IMR-90 (cell line): ENCODE data around the gene ACTL6B. TPM values are rescaled to one million over a fixed set of nuclear protein-coding genes. Genes with fewer than 3 reads are reported as not detected.

Experiments
- ATAC-seq: fragments of 200-7000 bp; cut with Tn5 transposase; 2 replicates; pipeline ENCODE4 v1.9.1; 2020; ENCODE audit warnings: low read depth, mild to moderate bottlenecking, moderate library complexity
- BruUV-seq: library from RNA; stranded (reverse); fragments of 400-500 nt; replicated peaks from 2 replicates; lab custom pipeline; 2021; lab: Mats Ljungman, UMichigan
- CTCF ChIA-PET: fragments of 300-600 bp; formaldehyde crosslinking; extraction: SDS; loops from one replicate; lab custom pipeline; 2021; ENCODE audit warnings: antibody characterized with exemption; lab: Yijun Ruan, JAX
- POLR2A ChIA-PET: fragments of 300-600 bp; sonication (Branson Sonifier 250); formaldehyde crosslinking; loops from one replicate; lab custom pipeline; 2022; ENCODE audit warnings: antibody characterized with exemption; ENCODE audit not compliant: unreplicated experiment; lab: Charles Lee
- DNase-seq: peaks from one replicate; pipeline ENCODE4 v3.0.0; 2013
- H2AFZ ChIP-seq: replicated peaks from 2 replicates; pipeline ENCODE3; 2013; ENCODE audit warnings: low read length, mild to moderate bottlenecking; ENCODE audit not compliant: poor library complexity
- H2AK5ac ChIP-seq: 2 replicates; pipeline ENCODE4 v1.6.1; 2013; ENCODE audit warnings: low read depth, low read length, inconsistent platforms
- H2AK9ac ChIP-seq: replicated peaks from 2 replicates; pipeline ENCODE3; 2013; ENCODE audit warnings: mild to moderate bottlenecking, low read depth, low read length, moderate library complexity; ENCODE audit not compliant: poor library complexity
- H2BK120ac ChIP-seq: 2 replicates; pipeline ENCODE4 v1.6.1; 2013; ENCODE audit warnings: low read depth, low read length, inconsistent platforms
- H2BK15ac ChIP-seq: 3 replicates; pipeline ENCODE4 v1.6.1; 2013; ENCODE audit warnings: low read depth, low read length, inconsistent platforms
- H2BK20ac ChIP-seq: 2 replicates; pipeline ENCODE4 v1.6.1; 2013; ENCODE audit warnings: low read depth, mild to moderate bottlenecking, inconsistent platforms, low read length, moderate library complexity
- H2BK5ac ChIP-seq: 2 replicates; pipeline ENCODE4 v1.6.1; 2013; ENCODE audit warnings: mild to moderate bottlenecking, low read depth, low read length, inconsistent platforms; ENCODE audit not compliant: poor library complexity, severe bottlenecking
- H3K14ac ChIP-seq: replicated peaks from 2 replicates; pipeline ENCODE4 v1.6.1; 2013; ENCODE audit warnings: low read depth, low read length, inconsistent platforms
- H3K18ac ChIP-seq: 2 replicates; pipeline ENCODE4 v1.6.1; 2013; ENCODE audit warnings: low read depth, low read length, control low read depth
- H3K23ac ChIP-seq: 2 replicates; pipeline ENCODE4 v1.6.1; 2013; ENCODE audit warnings: low read depth, low read length, inconsistent platforms
- H3K27ac ChIP-seq: 2 replicates; pipeline ENCODE4 v1.5.1; 2013; ENCODE audit warnings: mild to moderate bottlenecking, control low read depth, low read length; ENCODE audit not compliant: insufficient read depth
- H3K27me3 ChIP-seq: 2 replicates; pipeline ENCODE4 v1.6.1; 2013; ENCODE audit warnings: low read length; ENCODE audit not compliant: control insufficient read depth, insufficient read depth
- H3K36me3 ChIP-seq: 2 replicates; pipeline ENCODE4 v1.6.1; 2013; ENCODE audit warnings: low read length, mixed read lengths; ENCODE audit not compliant: control insufficient read depth, insufficient read depth
- H3K4ac ChIP-seq: 2 replicates; pipeline ENCODE4 v1.6.1; 2013; ENCODE audit warnings: low read depth, low read length, inconsistent platforms
- H3K4me1 ChIP-seq: 2 replicates; pipeline ENCODE4 v1.6.1; 2013; ENCODE audit warnings: low read length, mixed read lengths; ENCODE audit not compliant: control insufficient read depth, insufficient read depth
- H3K4me2 ChIP-seq: 2 replicates; pipeline ENCODE4 v1.6.1; 2013; ENCODE audit warnings: low read depth, mild to moderate bottlenecking, control low read depth, low read length, moderate library complexity
- H3K4me3 ChIP-seq: 2 replicates; pipeline ENCODE4 v1.5.1; 2013; ENCODE audit warnings: low read depth, mild to moderate bottlenecking, control low read depth, low read length, moderate library complexity; ENCODE audit not compliant: insufficient read depth
- H3K56ac ChIP-seq: 2 replicates; pipeline ENCODE4 v1.6.1; 2013; ENCODE audit warnings: low read length, inconsistent platforms; ENCODE audit not compliant: insufficient read depth; ENCODE audit errors: extremely low read depth
- H3K79me1 ChIP-seq, 2 experiments: 2 replicates each; pipeline ENCODE4 v1.6.1; 2013; ENCODE audit warnings: low read length in 2 of 2, inconsistent platforms in 1 of 2, low read depth in 1 of 2
- H3K9ac ChIP-seq: 2 replicates; pipeline ENCODE4 v1.6.1; 2013; ENCODE audit warnings: low read depth, low read length, control low read depth
- H3K9me1 ChIP-seq: 2 replicates; pipeline ENCODE4 v1.6.1; 2013; ENCODE audit warnings: low read length, inconsistent platforms; ENCODE audit not compliant: insufficient read depth
- H3K9me3 ChIP-seq: 2 replicates; pipeline ENCODE4 v1.6.1; 2013; ENCODE audit warnings: low read length; ENCODE audit not compliant: control insufficient read depth, insufficient read depth
- H4K20me1 ChIP-seq: 2 replicates; pipeline ENCODE4 v1.6.1; 2013; ENCODE audit warnings: low read length, inconsistent platforms; ENCODE audit not compliant: insufficient read depth
- H4K5ac ChIP-seq: 2 replicates; pipeline ENCODE4 v1.6.1; 2013; ENCODE audit warnings: mild to moderate bottlenecking, low read depth, low read length, control low read depth
- H4K8ac ChIP-seq, 2 experiments: 2 replicates each; pipeline ENCODE4 v1.6.1; 2013; ENCODE audit warnings: low read depth in 2 of 2, low read length in 2 of 2, control low read depth in 1 of 2, inconsistent platforms in 1 of 2
- H4K91ac ChIP-seq: 2 replicates; pipeline ENCODE4 v1.6.1; 2013; ENCODE audit warnings: low read depth, low read length, inconsistent platforms; ENCODE audit not compliant: insufficient read depth
- CHD1 ChIP-seq: IDR thresholded peaks from 2 replicates; pipeline ENCODE4 v1.6.1; 2012; ENCODE audit warnings: low read depth, low read length, improper control_type of control experiment
- CTCF ChIP-seq: conservative IDR thresholded peaks from 2 replicates; pipeline ENCODE4 v1.5.1; 2012; ENCODE audit warnings: mild to moderate bottlenecking, low read depth, low read length, improper control_type of control experiment
- MXI1 ChIP-seq: IDR thresholded peaks from 2 replicates; pipeline ENCODE4 v1.6.1; 2012; ENCODE audit warnings: low read depth, mild to moderate bottlenecking, low read length, moderate library complexity, borderline replicate concordance
- POLR2A ChIP-seq: IDR thresholded peaks from 2 replicates; pipeline ENCODE4 v1.6.1; 2012; ENCODE audit warnings: mild to moderate bottlenecking, low read depth, low read length
- RAD21 ChIP-seq: IDR thresholded peaks from 2 replicates; pipeline ENCODE4 v1.6.1; 2012; ENCODE audit warnings: low read length, improper control_type of control experiment
- RFX5 ChIP-seq: IDR thresholded peaks from 2 replicates; pipeline ENCODE4 v1.8.0; 2012; ENCODE audit warnings: low read depth, mild to moderate bottlenecking, low read length, moderate library complexity
- SMC3 ChIP-seq: fragments of 150-350 bp; IDR thresholded peaks from 2 replicates; pipeline ENCODE4 v1.6.1; 2016; ENCODE audit warnings: low read depth, mild to moderate bottlenecking, antibody characterized with exemption, low read length, moderate library complexity
- USF2 ChIP-seq: fragments of 150-350 bp; IDR thresholded peaks from 2 replicates; pipeline ENCODE4 v1.6.1; 2017; ENCODE audit warnings: mild to moderate bottlenecking, antibody characterized with exemption, low read length, low read depth
- WGBS, 2 experiments: methylation state at CpG; one replicate each; pipeline versions ENCODE4 v1.1.5 to v1.1.7; 2013; ENCODE audit warnings: missing lambda C conversion rate in 2 of 2; ENCODE audit not compliant: insufficient read length in 1 of 2; ENCODE audit errors: extremely low coverage in 2 of 2; 5-methylcytosine and 5-hydroxymethylcytosine counted together
- dilution Hi-C: fragments of 300-500 bp; cut with HindIII; formaldehyde crosslinking; loops from one replicate; pipeline ENCODE4 v1.14.3; 2018; ENCODE audit warnings: low sequenced_read_pairs; ENCODE audit not compliant: unreplicated experiment
- in situ Hi-C: fragments of 300-500 bp; cut with MboI; formaldehyde crosslinking; loops from 3 replicates; pipeline ENCODE4 v1.14.3; 2019; ENCODE audit warnings: low sequenced_read_pairs, inconsistent platforms, mixed read lengths
- intact Hi-C: fragments of 100-400 bp; cut with micrococcal nuclease; formaldehyde crosslinking; loops from 2 replicates; pipeline ENCODE4 v1.10.0; 2022
- polyA plus RNA-seq, 3 experiments: library from polyadenylated mRNA; depleted of rRNA; stranded (reverse); fragments of >200 nt; gene quantifications; 2 replicates each; pipeline ENCODE4 v1.2.3, GENCODE V29; 2012; ENCODE audit warnings: low replicate concordance in 1 of 3
- total RNA-seq: library from RNA; depleted of rRNA; stranded (reverse); fragments of >200 nt; gene quantifications from 2 replicates; pipeline ENCODE4 v1.2.3, GENCODE V29; 2012
- TF ChIP-seq, protein P1 (sequence below): fragments of 150-350 bp; IDR thresholded peaks from 2 replicates; pipeline ENCODE4 v1.6.1; 2016; ENCODE audit warnings: low read depth, mild to moderate bottlenecking, low read length, moderate library complexity, borderline replicate concordance

Gene ACTL6B
- total and polyA plus RNA-seq, 2 of the 4 experiments (the other 2 are of a cell fraction) = not detected

DNA sequence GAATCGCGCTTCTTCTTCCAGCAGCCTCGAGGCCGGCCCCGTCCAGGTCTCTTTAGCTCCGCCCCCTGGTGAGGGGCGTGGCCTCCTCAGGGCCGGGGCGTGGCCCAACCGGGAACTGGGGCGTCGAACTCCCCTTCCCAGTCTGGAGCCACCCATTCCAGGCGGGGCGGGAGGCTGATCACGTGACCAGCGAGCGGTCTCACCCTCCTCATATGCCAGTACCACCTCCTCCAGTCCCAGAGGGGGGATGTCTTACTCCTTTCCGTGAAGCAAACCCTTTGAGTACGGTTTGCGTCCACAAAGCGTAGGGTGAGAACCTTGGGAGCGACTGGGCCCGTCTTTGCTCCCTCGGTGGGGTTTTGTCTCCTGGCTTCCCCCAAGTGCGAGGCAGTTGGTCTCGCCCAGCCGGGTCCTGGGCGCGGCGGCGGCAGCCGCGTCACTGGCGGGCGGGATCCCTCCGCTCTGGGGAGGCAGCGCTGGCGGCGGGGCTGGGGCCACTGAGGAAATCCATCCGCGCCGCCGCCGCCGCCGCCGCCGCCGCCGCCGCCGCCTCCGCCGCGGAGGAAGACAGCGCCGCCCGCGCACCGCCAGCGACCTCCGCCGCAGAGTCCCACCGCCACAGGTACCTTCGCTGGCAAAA, 17.2 kb upstream of the ACTL6B start, which contains the start of gene GNB2 (continued):
- TF ChIP-seq POLR2A (peak; percentile 25; the same call in 1 of the 2 replicates), SMC3 (no peak)

DNA sequence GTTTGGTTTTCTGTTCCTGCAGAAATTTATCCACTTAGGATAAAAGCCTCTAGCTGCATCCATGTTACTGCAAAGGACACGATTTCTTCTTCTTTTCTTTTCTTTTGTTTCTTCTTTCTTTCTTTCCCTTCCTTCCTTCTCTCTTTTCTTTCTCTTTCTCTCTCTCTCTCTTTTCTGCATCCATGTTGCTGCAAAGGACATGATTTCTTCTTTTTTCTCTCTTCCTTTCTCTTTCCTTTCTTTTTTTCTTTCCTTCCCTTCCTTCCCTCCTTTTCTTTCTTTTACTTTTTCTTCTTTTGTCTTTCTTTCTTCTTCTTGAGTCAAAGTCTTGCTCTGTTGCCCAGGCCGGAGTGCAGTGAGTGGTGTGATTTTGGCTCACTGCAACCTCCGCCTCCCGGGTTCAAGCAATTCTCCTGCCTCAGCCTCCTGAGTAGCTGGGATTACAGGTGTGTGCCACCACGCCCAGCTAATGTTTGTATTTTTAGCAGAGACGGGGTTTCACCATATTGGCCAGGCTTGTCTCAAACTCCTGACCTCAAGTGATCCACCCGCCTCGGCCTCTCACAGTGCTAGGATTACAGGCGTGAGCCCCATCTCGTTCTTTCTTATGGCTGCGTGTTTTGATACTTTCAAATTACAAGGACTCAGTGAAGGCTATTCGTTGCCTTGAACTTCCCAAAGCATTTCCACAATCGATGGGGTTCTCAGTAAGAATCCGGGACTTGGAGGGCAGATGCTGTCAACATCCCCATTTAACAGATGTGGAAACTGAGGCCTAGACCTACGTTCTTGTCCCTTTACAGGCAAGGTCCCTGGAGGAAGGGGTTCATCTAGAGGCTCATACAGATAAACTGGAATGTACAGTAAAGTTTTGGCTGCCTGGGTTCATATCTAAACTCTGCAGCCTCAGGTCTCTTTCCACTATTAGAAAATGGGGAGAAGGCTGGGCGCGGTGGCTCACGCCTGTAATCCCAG, 15.4 kb upstream of the ACTL6B start:
- Histone ChIP-seq H3K4me3 (no peak overlapping the region), H3K9ac (no peak overlapping the region), H3K27ac (no peak overlapping the region), H2BK20ac (no peak overlapping the region), H3K9me3 (no peaks in the 10 kb centered on the region), H3K23ac (no peak overlapping the region), H3K9me1 (0 out of 2 replicates have a peak, but pooled peaks cover 2% of the 10 kb centered on the region), H2BK5ac (no peak overlapping the region), H2AK9ac (no peak overlapping the region), H4K8ac (no peak overlapping the region), H2BK15ac (no peak overlapping the region), H3K4me1 (peaks cover 4% of the 10 kb centered on the region; the same call in 1 of the 2 replicates), H3K36me3 (peaks cover 1% of the 10 kb centered on the region; the same call in 1 of the 2 replicates), H3K4me2 (no peak overlapping the region), H3K27me3 (no peaks in the 10 kb centered on the region; the same call in 1 of the 2 replicates), H3K4ac (no peak overlapping the region), H3K18ac (no peak overlapping the region), H2AFZ (no peak overlapping the region), H2AK5ac (no peak overlapping the region), H3K79me1 (peaks cover 1 to 11% of the 10 kb centered on the region in 2 experiments; a peak in 3 of 4 replicates), H2BK120ac (no peak overlapping the region), H3K14ac (no peak overlapping the region), H4K20me1 (peaks cover 18% of the 10 kb centered on the region), H4K91ac (no peak overlapping the region), H3K56ac (no peak overlapping the region), H4K5ac (no peak overlapping the region)
- BruUV-seq = no TSS peak
- ChIA-PET CTCF (interaction anchor here (0.6 kb wide), 1 partner anchor 14 kb away, joined by 3 read pairs; no protein-coding TSS in a partner anchor), POLR2A (no interaction called here)
- in situ Hi-C loops = loop anchor here (10.0 kb wide), 1 partner anchor 197 kb away; the partner anchor contains the start of gene TSC22D4
- ATAC-seq (no peak), DNase-seq (no peak)
- WGBS, 2 experiments = 89% methylated on average over 9 of the region's 18 CpGs; no CpG with 5 or more reads in 1 of the 2 experiments
- dilution Hi-C loops = no loop called here
- intact Hi-C loops = loop anchor here (2.0 kb wide), 2 partner anchors 59 to 69 kb away; partner anchors contain the start of genes MOSPD3 and PCOLCE
- TF ChIP-seq, protein P1, sequence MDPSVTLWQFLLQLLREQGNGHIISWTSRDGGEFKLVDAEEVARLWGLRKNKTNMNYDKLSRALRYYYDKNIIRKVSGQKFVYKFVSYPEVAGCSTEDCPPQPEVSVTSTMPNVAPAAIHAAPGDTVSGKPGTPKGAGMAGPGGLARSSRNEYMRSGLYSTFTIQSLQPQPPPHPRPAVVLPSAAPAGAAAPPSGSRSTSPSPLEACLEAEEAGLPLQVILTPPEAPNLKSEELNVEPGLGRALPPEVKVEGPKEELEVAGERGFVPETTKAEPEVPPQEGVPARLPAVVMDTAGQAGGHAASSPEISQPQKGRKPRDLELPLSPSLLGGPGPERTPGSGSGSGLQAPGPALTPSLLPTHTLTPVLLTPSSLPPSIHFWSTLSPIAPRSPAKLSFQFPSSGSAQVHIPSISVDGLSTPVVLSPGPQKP = no peak
- TF ChIP-seq CTCF (no peak), RFX5 (no peak), USF2 (no peak), CHD1 (no peak), MXI1 (no peak), RAD21 (no peak)
